HG03521 (cell line): ENCODE results near the gene CSNK2A1.
"Not testable (repeated sequence)": the region's sequence is repeated elsewhere in the genome, so short reads cannot be mapped to it uniquely, and the experiment has no call there.

ENCODE experiments used
- ATAC-seq: cut with Tn5 transposase; IDR thresholded peaks from one replicate; pipeline ENCODE4 v1.9.1; 2021; ENCODE audit warnings: mild to moderate bottlenecking, moderate library complexity; ENCODE audit not compliant: unreplicated experiment

The CSNK2A1 gene

DNA sequence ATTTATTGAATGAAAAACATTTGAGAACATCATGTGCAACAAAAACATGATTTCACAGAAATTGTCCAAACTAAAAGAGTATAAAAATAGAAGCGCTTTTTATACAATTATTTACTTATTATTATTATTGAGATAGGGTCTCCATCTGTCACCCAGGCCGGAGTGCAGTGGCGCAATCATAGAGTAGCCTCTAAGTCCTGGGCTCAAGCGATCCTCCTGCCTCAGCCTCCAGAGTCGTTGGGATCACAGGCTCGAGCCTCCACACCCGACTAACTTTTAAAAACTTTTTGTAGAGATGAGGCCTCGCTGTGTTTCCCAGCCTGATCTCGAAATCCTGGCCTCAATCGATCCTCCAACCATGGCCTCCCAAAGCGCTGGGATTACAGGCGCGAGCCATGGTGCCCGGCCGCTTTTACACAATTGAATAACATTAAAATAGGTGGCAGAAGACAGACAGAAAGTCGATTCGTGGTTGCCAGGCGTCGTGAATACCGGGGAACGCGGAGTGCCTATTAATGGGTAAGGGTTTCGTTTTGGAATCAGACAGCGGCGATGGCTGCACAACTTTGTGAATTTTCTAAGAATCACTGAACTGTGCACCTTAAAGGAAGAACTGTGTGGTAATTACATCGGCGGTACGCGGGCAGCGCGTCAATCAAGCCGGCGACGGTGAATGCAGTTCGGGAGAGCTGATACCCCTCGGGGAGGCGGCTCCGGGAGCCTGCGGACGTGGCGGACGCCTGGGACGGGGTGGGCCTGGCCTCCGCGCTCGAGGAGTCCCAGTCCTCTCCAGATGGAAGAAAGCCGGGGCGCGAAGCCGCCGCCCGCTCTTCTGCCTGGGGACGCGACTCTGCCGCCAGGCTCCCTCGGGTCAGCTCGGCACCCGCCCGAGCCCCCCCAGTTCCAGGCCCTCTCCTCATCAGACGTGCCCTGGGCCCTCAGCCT, 82.1 kb downstream of the CSNK2A1 start:
- ATAC-seq, result peak; percentile 40

DNA sequence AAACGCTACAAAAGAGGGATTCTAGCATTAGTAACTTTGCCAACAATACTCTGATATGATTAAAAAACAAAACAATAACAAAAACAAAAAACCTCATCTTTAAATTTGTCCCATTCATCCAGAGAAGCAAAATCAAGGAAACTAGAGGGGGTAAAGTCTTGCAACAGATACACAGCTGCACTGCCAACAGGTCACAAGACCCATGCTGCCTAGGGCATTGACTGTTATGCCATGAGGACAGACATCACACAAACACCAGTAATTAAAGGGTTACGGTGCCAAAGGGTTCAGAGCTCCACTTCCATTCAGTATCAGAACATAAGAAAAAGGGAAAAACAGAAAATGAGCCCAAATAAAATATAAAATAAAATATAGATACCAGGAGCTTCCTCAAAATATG, 82.9 kb downstream of the CSNK2A1 start:
- ATAC-seq, result no peak

DNA sequence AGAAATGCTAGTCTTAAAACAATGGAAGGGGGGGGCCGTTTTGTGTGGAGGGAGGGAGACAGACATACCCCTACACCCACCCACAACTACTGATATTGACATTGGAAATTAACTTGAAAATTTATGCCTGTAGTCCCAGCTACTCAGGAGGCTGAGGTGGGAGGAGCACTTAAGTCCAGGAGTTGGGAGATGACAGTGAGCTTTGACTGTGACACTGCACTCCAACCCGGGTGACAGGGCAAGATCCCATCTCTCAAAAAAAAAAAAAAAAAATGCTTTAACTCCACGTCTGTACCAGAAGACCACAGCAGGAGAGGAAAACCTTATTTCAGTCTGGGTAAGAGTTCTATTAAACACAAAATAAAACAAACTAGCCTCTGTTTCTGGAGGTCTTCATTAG, 83.4 kb downstream of the CSNK2A1 start:
- no peak for ATAC-seq

DNA sequence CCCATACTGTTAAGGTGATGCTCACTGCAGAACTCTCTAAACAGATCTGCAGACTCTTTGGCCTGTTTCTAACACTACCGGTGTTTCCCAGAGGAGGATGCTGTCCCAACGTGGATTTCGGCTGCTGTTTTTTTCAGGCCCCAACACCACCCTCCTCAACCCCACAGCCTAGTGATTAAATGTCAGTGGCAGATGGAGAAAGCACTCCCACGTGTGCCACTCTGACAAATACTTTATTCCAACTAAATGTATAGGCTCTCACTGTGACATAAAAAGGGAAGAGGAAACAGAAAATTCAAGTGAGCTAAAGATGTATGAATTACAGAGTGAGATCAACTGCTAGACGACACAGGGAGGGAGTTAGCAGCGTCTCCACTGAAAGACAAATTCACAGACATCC, 84.8 kb downstream of the CSNK2A1 start:
- ATAC-seq, result no peak

DNA sequence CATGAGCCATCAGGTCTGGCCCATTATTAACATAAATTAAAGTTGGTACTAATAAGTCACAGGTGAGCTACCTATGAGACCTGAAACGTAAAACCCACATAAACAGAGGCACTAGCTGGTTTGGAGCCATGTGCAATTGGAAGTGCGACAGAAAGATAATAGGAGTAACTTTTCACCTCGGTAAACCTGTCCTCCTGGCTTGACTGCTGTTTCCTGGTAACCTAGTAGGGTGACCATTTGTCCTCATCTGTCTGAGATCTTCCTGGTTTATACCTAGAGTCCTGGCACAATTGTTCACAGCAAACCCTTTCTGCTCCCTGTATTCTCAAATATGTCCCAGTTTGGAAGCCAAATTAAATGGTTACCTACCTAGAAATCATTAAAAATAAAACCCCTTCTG, 88.6 kb downstream of the CSNK2A1 start:
- ATAC-seq, result no peak

DNA sequence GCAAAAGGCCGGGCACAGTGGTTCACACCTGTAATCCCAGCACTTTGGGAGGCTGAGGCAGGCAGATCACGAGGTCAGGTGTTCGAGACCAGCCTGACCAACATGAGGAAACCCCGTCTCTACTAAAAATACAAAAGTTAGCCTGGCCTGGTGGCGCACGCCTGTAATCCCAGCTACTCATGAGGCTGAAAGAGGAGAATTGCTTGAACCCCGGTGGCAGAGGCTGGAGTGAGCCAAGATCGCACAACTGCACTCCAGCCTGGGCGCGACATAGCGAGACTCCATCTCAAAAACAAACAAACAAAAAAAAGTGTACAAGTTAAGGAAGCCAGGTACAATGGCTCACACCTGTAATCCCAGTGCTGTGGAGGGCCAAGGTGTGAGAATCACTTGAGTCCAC, 91.6 kb downstream of the CSNK2A1 start:
- not testable (repeated sequence) for ATAC-seq

DNA sequence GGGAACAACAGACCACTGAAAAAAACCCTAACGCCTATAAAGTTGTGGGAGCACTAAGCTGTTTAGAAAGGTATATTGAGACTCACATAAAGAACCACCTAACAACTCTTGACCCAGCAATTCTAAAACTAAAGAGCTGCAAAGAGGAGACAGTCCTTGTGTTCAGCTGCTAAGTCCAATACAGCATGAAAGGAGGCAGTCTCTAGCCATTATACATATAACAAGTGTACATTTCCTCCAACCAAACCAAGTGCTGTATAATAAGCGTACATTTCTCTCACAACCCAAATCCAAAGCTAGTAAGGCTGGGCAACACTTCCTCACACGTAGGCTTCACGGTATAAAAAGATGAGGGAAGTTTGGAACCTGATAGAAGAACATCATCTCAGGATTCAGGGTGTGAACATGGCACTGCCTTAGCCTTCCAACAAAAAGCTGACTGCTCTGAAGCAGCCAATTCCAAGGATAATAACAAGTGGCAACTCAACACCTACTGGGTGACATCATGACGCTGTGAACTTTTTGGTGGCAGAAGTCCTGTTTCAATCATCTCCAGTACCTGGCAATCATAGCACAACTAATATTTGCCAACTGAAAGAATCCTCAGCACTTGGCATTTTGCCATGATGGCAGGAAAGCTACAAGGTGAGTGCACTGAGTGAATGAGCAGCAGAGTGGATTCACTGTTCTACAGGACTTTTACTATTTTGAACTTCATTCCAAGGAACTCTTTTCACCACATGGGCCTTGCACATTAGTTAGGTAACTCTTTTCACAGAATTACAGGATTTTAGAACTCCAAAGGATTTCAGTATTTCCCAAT, 97.9 kb downstream of the CSNK2A1 start:
- ATAC-seq, result no peak

DNA sequence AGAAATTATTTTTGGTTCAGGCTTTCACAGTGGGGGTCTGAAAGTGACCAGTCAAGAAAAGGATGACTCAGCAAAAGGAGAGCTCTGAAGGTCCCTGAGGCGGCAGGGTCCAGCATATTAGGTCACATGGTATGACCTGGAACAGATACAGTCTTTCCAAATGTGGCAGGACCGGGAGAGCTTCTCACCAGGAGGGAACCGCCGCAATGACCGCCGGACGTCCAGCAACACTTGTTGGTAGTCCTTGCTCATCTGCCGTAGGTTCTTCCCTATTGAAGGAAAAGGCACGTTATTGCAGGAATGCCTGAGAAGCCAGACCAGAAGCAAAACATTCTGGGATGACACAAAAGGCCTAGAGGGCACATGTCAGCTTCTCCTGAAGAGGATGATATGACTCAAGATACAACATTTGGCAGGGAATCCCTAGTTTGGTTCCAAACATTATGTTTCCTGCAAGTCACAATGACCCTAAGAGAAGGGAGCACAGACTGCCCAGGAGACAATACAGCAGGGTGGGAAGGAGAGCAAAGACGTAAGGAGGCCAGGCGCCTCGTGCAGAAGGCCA, 98.6 kb downstream of the CSNK2A1 start:
- ATAC-seq, result no peak

DNA sequence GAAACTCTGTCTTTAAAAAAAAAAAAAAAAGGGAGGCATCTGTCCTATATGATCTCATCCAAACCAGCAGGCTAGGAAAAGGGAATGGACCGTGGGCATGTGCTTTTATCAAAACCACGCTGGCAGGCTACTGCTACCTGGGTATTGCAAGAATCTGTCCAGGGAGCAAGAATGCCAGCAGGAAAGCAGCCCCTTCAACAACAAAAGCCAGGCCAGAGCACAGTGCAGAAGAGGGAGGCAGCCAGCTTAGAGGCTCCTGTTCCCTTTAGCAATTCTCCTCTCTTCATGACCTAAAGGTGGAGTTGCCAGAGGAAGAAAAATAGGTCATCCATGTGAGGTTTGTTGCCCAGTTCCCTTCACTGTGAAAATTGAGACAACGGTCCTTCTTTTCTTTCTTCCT, 99.5 kb downstream of the CSNK2A1 start:
- no peak for ATAC-seq

DNA sequence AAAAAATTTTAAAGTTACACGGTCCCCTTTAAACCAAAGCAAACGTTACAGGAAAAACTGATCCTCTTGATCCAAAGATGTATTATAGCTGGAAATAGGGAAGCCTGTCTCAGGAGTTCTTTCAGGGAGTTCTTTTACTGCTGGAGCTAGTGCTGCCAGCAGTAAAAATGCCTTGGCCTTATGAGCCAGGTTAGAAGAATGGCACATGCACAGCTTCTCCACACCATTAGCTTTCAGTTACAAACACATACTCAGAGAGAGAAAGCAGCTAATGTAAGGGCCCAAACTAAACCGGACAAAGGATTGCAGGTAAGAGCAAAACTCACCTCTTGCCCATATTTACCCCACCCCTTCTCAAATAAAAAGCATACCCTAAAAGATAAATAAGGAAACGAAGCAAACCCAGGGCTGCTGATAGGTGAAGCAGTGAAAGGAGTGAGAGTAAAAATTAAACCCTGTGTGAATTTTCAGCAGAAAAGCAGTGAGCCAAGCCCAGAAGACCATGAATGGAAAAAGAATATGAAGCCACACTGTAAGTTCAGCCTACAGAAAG, 100.3 kb downstream of the CSNK2A1 start:
- no peak for ATAC-seq

DNA sequence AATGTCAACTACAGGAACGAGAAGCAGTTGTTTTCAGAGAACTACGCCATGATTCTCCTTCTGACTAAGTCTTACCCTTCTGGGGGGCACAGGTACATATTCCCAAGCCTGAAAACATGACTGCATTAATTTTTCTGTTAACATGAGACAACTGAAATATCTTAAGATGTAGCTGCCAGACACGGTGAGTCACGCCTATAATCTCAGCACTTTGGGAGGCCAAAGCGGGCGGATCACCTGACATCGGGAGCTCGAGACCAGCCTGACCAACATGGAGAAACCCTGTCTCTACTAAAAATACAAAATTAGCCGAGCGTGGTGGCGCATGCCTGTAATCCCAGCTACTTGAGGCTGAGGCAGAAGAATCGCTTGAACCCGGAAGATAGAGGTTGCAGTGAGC, 103.0 kb downstream of the CSNK2A1 start:
- no peak for ATAC-seq

DNA sequence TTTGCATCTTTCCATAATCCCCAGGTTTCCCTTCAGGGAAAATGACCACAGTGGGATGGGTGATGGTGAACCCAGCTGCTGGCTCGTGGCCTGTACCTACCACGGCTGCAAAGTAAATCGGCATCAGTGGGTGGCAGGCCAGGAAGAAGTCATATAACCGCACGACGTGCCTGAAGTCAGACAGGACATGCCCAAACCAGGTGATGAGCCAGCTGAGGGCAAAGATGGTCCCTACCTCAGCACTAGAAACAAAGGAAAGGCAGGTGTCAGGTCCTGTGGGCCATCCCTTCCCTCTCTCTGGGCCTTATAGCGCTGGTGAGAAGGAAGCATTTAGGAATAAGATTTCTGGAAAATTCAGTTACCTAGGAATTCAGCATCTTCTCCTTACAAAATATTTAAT, 103.4 kb downstream of the CSNK2A1 start:
- no peak for ATAC-seq

DNA sequence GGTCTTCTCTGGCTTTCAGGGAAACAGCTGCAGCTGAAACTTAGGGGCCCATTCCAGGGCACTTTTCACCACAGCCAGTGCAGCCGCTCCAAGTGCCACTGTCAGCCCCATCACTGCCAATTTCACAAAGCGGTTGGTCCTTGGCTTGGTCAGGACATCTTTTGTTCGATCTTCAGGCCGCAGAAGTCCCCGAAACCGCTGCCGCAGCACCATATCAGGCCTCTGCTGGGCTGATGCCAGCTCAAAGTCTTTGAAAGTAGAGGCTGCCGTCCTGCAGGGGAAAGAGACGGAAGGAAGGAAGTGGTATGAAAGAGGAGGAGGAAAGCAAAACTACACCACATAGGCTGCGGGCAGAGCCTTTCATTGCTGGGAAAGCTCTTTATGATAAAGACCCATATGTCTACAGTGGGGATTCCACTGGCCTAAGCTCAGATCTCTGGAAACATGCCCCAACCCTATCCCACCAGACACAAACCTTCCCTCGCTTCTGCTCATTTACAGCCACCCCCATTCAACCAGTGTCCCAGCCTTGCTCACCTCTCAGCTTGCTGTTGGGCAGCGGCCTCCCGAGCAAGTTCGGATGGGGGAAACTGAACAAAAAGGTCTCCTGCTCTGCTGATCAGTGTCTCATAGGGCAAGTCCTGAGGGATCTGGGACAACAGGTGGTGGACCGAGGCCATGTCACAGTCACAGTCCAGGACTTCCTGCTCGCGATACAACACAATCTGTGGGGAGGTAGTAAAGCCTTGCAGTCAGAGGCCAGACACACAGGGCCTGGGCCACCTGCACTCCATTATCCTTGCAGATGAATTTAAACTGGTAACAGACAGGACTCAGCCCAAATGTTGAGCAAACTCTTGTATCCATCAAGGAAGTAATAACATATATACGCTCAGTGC, 104.8 kb downstream of the CSNK2A1 start:
- ATAC-seq, result no peak

DNA sequence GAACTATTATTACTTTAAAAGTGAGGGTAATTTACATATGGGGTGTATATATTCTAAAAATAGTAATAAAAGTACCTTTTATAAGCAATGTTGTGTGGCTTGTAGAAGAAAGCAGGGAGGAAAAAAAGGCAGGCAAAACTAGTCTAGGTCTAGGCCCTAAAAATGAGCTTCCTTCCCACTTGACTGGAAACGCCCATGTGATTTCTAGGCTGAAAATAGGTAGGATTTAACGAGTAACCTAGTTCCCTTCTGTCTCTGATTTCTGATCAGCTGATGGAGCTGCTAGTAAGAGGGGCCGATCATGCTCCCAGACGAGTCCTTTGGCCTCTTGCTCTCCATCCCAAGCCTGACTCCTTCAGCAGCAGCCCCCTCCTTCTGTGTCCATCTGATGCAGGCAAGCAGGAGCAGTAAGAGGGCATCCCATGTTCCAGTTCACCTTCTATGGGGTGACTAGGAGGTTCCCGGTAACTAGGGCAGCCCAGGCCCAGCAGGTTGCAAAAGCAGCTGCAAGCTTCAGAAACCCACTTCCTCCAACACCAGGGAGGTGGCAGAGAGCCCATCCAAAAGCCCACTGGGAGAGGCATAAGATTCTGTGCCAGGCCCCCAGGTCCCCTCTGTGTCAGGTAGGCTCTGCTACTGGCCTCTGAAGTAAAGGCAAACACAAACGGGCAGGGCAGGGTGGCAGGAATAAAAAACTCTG, 105.7 kb downstream of the CSNK2A1 start:
- no peak for ATAC-seq

DNA sequence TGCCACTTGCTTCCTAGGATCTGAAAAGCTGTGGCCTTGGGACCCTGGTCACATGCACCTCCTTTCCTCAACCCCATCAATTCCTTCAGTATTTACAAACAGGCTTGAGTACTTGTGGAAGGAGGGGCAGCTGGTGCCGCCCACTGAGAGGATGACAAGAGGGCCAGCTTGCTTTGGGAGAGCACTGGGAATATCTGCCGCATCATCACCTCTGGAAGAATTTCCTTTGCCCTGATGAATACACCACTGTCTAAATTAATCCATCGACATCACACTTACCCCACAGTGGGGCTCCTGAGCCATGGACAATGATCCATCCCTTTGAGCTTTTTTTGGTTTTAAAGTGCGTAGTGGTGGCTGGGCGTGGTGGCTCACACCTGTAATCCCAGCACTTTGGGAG, 107.1 kb downstream of the CSNK2A1 start:
- no peak for ATAC-seq

DNA sequence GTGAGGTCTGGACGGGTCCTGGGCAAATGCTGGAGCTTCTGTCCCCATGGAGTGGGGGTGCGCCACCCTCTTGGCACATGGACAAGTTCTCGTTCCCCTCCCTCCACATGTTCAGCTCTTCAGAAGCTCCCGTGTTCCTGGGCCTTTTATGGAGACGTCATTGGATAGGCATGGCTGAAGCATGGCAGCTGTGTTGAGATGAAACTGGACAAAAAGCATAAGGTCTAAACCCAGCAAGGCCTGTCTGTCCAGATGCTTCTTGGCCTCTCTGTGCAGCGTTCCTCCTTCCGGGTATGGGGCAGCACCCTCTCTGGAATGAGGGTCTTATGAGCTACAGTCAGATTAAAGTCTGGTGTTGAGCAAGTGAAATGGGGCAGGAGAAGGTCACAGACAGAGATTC, 108.0 kb downstream of the CSNK2A1 start:
- no peak for ATAC-seq

DNA sequence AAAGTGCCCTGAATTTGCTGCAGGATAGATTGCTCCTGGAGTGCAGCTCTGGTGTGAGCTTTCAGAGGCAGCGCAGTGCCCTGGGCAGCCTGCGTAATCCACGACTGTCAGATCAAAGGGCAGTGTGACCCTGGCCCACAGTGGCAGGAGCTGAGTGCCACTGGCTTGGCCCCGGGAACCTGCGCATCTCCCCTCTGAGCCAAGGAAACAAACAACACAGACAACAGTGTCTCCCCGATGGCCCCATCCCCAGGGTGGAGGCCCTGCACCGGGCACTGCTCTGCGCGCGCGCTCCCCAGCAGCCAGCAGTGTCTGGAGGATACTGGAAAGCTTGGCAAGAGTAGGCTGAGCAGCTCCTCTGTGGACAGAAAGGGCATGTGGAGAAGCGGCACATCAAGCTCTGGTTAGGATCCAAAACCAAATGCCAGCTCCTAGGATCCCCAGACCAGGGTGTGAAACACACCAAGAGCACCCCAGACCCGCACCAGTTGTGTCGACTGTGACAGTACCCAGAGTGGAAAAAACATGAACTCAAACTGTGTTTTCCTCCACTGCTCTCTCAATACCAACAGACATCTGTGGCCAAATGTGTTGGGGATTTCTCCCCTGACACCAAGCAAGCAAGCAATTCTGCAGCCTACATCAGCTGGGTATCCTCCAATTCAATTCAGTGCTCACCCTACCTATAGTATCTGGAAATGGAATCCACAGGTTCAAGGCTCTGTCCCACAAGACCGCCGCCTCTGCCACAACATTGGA, 108.8 kb downstream of the CSNK2A1 start:
- ATAC-seq, result no peak

DNA sequence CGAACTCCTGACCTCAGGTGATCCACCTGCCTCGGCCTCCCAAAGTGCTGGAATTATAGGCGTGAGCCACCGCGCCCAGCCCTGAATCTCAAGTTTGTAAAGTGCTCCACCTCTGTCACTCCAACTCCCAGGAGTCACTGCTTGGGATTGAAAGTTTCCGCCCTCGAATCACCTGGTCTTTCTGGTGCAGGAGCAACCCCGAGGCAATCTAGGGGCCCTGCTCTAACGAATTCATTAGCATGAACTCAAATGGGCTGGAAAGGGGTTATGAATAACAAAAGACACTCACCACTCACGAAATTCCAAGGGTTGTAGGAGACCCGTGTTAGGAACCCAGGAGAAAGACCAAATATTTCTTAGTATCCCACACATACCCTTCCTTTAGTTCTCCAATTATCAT, 109.4 kb downstream of the CSNK2A1 start:
- no peak for ATAC-seq
